Measurements from ENCODE around the gene NMT1. TPM values are rescaled to one million over a fixed set of nuclear protein-coding genes. Genes with fewer than 3 reads are reported as not detected.

NMT1 gene
- total and polyA plus RNA-seq, 2 of the 13 experiments (the other 11 are each of a cell fraction or from before 2014, with no cell fraction given): 75.7 to 142 TPM

DNA sequence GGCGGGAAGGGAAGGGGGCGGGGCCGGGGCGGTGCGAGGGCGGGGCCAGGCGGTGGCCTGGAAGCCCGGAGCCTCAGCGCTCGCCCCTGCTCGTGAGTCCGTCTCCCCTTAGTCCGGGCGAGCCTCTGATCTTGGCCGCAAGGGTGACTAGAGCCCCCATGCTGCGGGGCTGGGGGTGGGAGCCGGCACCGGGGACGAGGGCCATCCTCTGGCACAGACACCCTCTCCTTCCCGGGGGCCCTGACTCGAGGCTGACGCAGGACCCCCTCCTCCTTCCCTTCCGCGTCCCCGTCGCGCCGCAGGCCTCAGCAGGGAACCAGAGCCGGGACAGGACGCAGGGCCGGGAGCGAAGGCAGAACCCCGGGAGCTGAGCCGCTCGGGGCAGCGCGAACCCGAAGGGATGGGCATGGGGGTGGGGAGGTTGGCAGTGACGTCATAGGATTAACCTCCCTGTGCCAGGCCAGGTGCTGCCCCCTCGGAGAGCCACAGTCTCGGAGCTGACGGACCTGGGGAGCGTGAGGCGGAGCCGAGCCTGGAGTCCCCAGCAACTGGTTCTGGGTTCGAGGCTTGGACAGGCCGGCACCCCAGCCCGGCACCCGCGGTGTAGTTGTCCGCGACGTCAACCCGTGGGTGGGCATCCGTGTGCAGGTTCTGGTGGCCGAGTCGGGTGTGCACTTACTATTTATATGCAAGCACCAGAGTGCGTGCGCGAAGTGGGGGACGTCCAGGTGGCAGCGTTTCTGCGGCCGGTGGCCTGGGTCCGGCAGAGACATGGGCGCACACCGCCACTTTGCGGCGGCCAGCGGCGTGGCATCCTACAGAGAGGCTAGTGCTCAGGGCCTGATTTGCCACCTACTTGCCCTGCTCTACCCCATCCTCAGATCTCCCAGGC lies 71.7 kb downstream of the NMT1 start (continued):
- TF ChIP-seq, protein P1, sequence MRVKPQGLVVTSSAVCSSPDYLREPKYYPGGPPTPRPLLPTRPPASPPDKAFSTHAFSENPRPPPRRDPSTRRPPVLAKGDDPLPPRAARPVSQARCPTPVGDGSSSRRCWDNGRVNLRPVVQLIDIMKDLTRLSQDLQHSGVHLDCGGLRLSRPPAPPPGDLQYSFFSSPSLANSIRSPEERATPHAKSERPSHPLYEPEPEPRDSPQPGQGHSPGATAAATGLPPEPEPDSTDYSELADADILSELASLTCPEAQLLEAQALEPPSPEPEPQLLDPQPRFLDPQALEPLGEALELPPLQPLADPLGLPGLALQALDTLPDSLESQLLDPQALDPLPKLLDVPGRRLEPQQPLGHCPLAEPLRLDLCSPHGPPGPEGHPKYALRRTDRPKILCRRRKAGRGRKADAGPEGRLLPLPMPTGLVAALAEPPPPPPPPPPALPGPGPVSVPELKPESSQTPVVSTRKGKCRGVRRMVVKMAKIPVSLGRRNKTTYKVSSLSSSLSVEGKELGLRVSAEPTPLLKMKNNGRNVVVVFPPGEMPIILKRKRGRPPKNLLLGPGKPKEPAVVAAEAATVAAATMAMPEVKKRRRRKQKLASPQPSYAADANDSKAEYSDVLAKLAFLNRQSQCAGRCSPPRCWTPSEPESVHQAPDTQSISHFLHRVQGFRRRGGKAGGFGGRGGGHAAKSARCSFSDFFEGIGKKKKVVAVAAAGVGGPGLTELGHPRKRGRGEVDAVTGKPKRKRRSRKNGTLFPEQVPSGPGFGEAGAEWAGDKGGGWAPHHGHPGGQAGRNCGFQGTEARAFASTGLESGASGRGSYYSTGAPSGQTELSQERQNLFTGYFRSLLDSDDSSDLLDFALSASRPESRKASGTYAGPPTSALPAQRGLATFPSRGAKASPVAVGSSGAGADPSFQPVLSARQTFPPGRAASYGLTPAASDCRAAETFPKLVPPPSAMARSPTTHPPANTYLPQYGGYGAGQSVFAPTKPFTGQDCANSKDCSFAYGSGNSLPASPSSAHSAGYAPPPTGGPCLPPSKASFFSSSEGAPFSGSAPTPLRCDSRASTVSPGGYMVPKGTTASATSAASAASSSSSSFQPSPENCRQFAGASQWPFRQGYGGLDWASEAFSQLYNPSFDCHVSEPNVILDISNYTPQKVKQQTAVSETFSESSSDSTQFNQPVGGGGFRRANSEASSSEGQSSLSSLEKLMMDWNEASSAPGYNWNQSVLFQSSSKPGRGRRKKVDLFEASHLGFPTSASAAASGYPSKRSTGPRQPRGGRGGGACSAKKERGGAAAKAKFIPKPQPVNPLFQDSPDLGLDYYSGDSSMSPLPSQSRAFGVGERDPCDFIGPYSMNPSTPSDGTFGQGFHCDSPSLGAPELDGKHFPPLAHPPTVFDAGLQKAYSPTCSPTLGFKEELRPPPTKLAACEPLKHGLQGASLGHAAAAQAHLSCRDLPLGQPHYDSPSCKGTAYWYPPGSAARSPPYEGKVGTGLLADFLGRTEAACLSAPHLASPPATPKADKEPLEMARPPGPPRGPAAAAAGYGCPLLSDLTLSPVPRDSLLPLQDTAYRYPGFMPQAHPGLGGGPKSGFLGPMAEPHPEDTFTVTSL (CRISPR knock-in tag; IDR thresholded peaks at IDR 0.05; ENCODE audit: borderline replicate concordance): no peak
- TF ChIP-seq ZBTB34 (CRISPR knock-in tag; IDR thresholded peaks at IDR 0.05) (no peak), MBNL3 (CRISPR knock-in tag; conservative IDR thresholded peaks at IDR 0.05) (no peak), ASH2L (IDR thresholded peaks at IDR 0.05; ENCODE audit: insufficient read length, low read depth, low read length) (peak; percentile 56), MIER2 (CRISPR knock-in tag; IDR thresholded peaks at IDR 0.05) (no peak), TCF7 (IDR thresholded peaks at IDR 0.05; ENCODE audit: low read depth) (no peak), DNMT3B (CRISPR knock-in tag; conservative IDR thresholded peaks at IDR 0.05) (no peak), ZNF513 (CRISPR knock-in tag; conservative IDR thresholded peaks at IDR 0.05) (no peak), RXRB (CRISPR knock-in tag; IDR thresholded peaks at IDR 0.05; ENCODE audit: borderline replicate concordance) (peak; percentile 5; the same call in 1 of the 2 replicates), ZNF264 (CRISPR knock-in tag; IDR thresholded peaks at IDR 0.05) (no peak), PAF1 (CRISPR knock-in tag; IDR thresholded peaks at IDR 0.05) (no peak), HMGA1 (CRISPR knock-in tag; conservative IDR thresholded peaks at IDR 0.05) (no peak), ZNF234 (CRISPR knock-in tag; conservative IDR thresholded peaks at IDR 0.05) (peak; percentile 95; the same call in 1 of the 2 replicates), ZNF205 (CRISPR knock-in tag; IDR thresholded peaks at IDR 0.05) (peak; percentile 54; the same call in 1 of the 2 replicates)
- TF ChIP-seq, protein P2, sequence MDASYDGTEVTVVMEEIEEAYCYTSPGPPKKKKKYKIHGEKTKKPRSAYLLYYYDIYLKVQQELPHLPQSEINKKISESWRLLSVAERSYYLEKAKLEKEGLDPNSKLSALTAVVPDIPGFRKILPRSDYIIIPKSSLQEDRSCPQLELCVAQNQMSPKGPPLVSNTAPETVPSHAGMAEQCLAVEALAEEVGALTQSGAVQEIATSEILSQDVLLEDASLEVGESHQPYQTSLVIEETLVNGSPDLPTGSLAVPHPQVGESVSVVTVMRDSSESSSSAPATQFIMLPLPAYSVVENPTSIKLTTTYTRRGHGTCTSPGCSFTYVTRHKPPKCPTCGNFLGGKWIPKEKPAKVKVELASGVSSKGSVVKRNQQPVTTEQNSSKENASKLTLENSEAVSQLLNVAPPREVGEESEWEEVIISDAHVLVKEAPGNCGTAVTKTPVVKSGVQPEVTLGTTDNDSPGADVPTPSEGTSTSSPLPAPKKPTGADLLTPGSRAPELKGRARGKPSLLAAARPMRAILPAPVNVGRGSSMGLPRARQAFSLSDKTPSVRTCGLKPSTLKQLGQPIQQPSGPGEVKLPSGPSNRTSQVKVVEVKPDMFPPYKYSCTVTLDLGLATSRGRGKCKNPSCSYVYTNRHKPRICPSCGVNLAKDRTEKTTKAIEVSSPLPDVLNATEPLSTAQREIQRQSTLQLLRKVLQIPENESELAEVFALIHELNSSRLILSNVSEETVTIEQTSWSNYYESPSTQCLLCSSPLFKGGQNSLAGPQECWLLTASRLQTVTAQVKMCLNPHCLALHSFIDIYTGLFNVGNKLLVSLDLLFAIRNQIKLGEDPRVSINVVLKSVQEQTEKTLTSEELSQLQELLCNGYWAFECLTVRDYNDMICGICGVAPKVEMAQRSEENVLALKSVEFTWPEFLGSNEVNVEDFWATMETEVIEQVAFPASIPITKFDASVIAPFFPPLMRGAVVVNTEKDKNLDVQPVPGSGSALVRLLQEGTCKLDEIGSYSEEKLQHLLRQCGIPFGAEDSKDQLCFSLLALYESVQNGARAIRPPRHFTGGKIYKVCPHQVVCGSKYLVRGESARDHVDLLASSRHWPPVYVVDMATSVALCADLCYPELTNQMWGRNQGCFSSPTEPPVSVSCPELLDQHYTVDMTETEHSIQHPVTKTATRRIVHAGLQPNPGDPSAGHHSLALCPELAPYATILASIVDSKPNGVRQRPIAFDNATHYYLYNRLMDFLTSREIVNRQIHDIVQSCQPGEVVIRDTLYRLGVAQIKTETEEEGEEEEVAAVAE (CRISPR knock-in tag; IDR thresholded peaks at IDR 0.05; ENCODE audit: borderline replicate concordance): 0 out of 2 replicates have a peak, but pooled peaks have one; percentile 37

Measured in HepG2 (cell line).